OCI-LY1 (cell line): Measurements from ENCODE around the gene MANF.

Experiments
- CTCF ChIP-seq: fragments of 200-600 bp; sonication (generic), shearing (Covaris generic); IDR thresholded peaks from 2 replicates; pipeline ENCODE4 v1.5.1; 2017; ENCODE audit warnings: mild to moderate bottlenecking, antibody characterized with exemption, low read length, moderate library complexity, mixed read lengths
- EZH2 ChIP-seq: fragments of 200-600 bp; sonication (generic), shearing (Covaris generic); IDR thresholded peaks from 2 replicates; pipeline ENCODE4 v1.8.0; 2017; ENCODE audit warnings: borderline replicate concordance, mixed run types, mild to moderate bottlenecking, antibody characterized with exemption, low read length, moderate library complexity, mixed read lengths

GRCh38 chr3:51375136-51375535 lies 10.0 kb upstream of the MANF start:
- TF ChIP-seq CTCF = no peak
- no peak for TF ChIP-seq EZH2
